GM12864 (cell line): ENCODE data around the gene PROX2.

ENCODE experiments used
- DNase-seq: peaks from one replicate; pipeline ENCODE4 v3.0.0-alpha.2; 2011; ENCODE audit warnings: low read depth
- H3K4me3 ChIP-seq: 2 replicates; pipeline ENCODE4 v1.5.1; 2011; ENCODE audit warnings: mild to moderate bottlenecking, low read depth, low read length, control low read depth
- CTCF ChIP-seq: IDR thresholded peaks from 2 replicates; pipeline ENCODE4 v1.5.1; 2011; ENCODE audit warnings: low read depth, mild to moderate bottlenecking, moderate library complexity, low read length, control low read depth, inconsistent platforms; ENCODE audit errors: missing control alignments

The PROX2 gene

GRCh38 chr14:74904635-74905503, 28.9 kb upstream of the PROX2 start:
- no peak overlapping the region for H3K4me3 ChIP-seq
- TF ChIP-seq CTCF, result no peak
- no peak for DNase-seq

GRCh38 chr14:74902941-74903705, 27.2 kb upstream of the PROX2 start:
- no peak overlapping the region for H3K4me3 ChIP-seq
- no peak for DNase-seq
- TF ChIP-seq CTCF, result no peak

DNA sequence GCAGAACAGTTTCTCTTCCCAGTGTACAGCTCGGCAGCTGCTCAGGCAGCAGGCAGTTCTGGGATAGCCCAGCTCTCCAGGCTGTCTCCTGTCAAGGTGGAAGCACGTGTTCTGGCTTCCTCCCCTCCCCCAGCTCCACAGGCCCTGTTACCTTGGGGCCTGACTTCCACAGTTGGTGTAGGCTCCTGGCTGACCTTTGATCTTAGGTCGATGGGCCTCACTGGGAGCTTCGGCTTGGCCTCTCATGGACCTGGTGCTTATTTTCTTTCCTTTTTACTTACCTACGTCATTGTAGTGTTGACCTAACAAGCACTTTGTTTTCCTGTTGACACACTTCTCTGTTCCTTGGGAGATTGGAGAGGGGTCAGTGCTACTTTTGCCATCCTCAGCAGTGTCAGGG, 22.7 kb upstream of the PROX2 start:
- DNase-seq, result no peak
- no peak overlapping the region for H3K4me3 ChIP-seq
- TF ChIP-seq CTCF, result no peak

GRCh38 chr14:74898083-74898482, 22.1 kb upstream of the PROX2 start:
- H3K4me3 ChIP-seq, result no peak overlapping the region
- no peak for TF ChIP-seq CTCF
- DNase-seq, result no peak

GRCh38 chr14:74897642-74898041, 21.7 kb upstream of the PROX2 start:
- no peak for DNase-seq

GRCh38 chr14:74896400-74896799, 20.5 kb upstream of the PROX2 start:
- no peak for DNase-seq
- H3K4me3 ChIP-seq, result no peak overlapping the region
- no peak for TF ChIP-seq CTCF

More at GRCh38 chr14:74897642-74898041, 21.7 kb upstream of the PROX2 start:
- no peak overlapping the region for H3K4me3 ChIP-seq
- TF ChIP-seq CTCF, result no peak
